ENCODE measurements around the gene TCEA2.
"Not testable (repeated sequence)": the region's sequence is repeated elsewhere in the genome, so short reads cannot be mapped to it uniquely, and the experiment has no call there.

TCEA2 gene

GRCh38 chr20:64084685-64085152, 21.7 kb downstream of the TCEA2 start:
- DNase-seq (ENCODE audit: extremely low spot score): no peak
- no peak for TF ChIP-seq FOXM1 (IDR thresholded peaks at IDR 0.05; ENCODE audit: borderline replicate concordance)
- ChIA-PET CTCF (interaction anchor here (0.7 to 1.7 kb wide), 2 partner anchors 15 to 35 kb away, joined by 3 to 12 read pairs; no protein-coding TSS in a partner anchor), POLR2A (interaction anchor here (1.5 to 1.6 kb wide), 2 partner anchors 31 to 104 kb away, joined by 4 read pairs; partner anchors contain the start of gene PRPF6)

DNA sequence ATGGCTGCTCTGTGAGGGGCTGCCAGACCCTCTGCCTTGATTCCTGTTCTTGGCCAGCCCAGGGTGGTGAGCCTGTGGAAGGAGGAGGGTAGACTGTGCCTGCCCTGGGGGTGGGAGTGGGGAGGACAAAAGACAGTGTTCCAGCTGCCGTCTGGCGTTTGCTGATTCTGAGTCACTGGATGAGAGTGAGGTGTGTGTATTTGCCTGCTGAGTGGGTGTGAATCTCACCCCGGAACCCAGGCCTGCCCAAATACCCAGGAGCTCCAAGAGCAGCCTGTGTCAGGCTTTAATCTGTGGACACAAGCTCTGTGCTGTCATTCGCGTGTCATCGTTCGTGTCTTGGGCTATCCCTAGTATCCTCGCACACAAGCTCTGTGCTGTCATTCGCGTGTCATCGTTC, 23.8 kb downstream of the TCEA2 start:
- ChIA-PET POLR2A (no interaction called here), CTCF (no interaction called here)
- TF ChIP-seq BHLHE40 (IDR thresholded peaks at IDR 0.05; ENCODE audit: borderline replicate concordance): no peak
- no peak for TF ChIP-seq ZNF384 (IDR thresholded peaks at IDR 0.05)
- no peak for TF ChIP-seq CTBP1 (IDR thresholded peaks at IDR 0.05; ENCODE audit: borderline replicate concordance)
- TF ChIP-seq ELF4 (IDR thresholded peaks at IDR 0.05): no peak
- TF ChIP-seq PKNOX1 (IDR thresholded peaks at IDR 0.05): no peak
- TF ChIP-seq SUZ12 (IDR thresholded peaks at IDR 0.05): no peak
- no peak for TF ChIP-seq SP1 (IDR thresholded peaks at IDR 0.05)
- TF ChIP-seq L3MBTL2 (conservative IDR thresholded peaks at IDR 0.05): no peak
- TF ChIP-seq TARDBP (IDR thresholded peaks at IDR 0.05): no peak
- TF ChIP-seq FOXK2 (IDR thresholded peaks at IDR 0.05): no peak
- no peak for TF ChIP-seq ARNT (IDR thresholded peaks at IDR 0.05)
- no peak for TF ChIP-seq FOXM1 (IDR thresholded peaks at IDR 0.05; ENCODE audit: borderline replicate concordance)
- DNase-seq (ENCODE audit: extremely low spot score): no peak

- DNase-seq (ENCODE audit: extremely low spot score); CTCF ChIA-PET; POLR2A ChIA-PET: not testable (repeated sequence)
Observed at GRCh38 chr20:64087226-64087825, 24.3 kb downstream of the TCEA2 start.

GRCh38 chr20:64088586-64088985, 25.6 kb downstream of the TCEA2 start:
- DNase-seq (ENCODE audit: extremely low spot score); POLR2A ChIA-PET; CTCF ChIA-PET: not testable (repeated sequence)

GRCh38 chr20:64090165-64090564, 27.2 kb downstream of the TCEA2 start:
- TF ChIP-seq ELF4 (IDR thresholded peaks at IDR 0.05) (no peak), FOXK2 (IDR thresholded peaks at IDR 0.05) (no peak), FOXA1 (IDR thresholded peaks at IDR 0.05) (no peak), FOXM1 (IDR thresholded peaks at IDR 0.05; ENCODE audit: borderline replicate concordance) (no peak), TARDBP (IDR thresholded peaks at IDR 0.05) (no peak), CTBP1 (IDR thresholded peaks at IDR 0.05; ENCODE audit: borderline replicate concordance) (no peak), L3MBTL2 (conservative IDR thresholded peaks at IDR 0.05) (no peak), SUZ12 (IDR thresholded peaks at IDR 0.05) (no peak), BHLHE40 (IDR thresholded peaks at IDR 0.05; ENCODE audit: borderline replicate concordance) (no peak), PKNOX1 (IDR thresholded peaks at IDR 0.05) (no peak), NFRKB (IDR thresholded peaks at IDR 0.05) (no peak), SP1 (IDR thresholded peaks at IDR 0.05) (no peak), ARNT (IDR thresholded peaks at IDR 0.05) (no peak), LEF1 (IDR thresholded peaks at IDR 0.05; ENCODE audit: borderline replicate concordance) (no peak), ZNF384 (IDR thresholded peaks at IDR 0.05) (no peak), HDGF (IDR thresholded peaks at IDR 0.05; ENCODE audit: borderline replicate concordance) (no peak)
- CTCF ChIA-PET: no interaction called here
- POLR2A ChIA-PET: no interaction called here
- peak; percentile 39 for DNase-seq (ENCODE audit: extremely low spot score)

GRCh38 chr20:64091340-64091739, 28.3 kb downstream of the TCEA2 start:
- no peak for DNase-seq (ENCODE audit: extremely low spot score)
- ChIA-PET CTCF (no interaction called here), POLR2A (no interaction called here)
- TF ChIP-seq ZNF384 (IDR thresholded peaks at IDR 0.05) (no peak), LEF1 (IDR thresholded peaks at IDR 0.05; ENCODE audit: borderline replicate concordance) (no peak), SUZ12 (IDR thresholded peaks at IDR 0.05) (no peak), ARNT (IDR thresholded peaks at IDR 0.05) (no peak), TARDBP (IDR thresholded peaks at IDR 0.05) (no peak), FOXA1 (IDR thresholded peaks at IDR 0.05) (no peak)

DNA sequence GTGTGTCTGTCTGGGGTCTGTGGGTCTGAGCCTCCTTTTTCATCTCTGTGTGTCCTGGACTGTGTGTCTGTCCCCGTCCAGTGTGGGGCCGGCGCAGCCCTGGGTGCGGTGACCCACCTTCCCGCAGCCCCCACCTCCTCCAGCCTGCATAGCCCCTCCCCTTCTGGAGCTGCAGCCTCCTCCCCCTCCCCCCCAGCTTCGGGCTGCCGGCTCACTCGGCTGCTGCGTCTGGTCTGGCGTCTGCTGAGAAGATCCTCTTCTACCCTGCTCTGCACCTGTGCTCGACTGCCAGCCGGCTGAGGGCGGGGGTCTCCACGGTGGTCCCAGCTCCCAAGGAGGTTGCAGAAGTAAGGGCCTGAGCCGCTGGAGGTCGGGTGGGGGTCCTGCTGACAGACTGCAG, 28.8 kb downstream of the TCEA2 start:
- DNase-seq (ENCODE audit: extremely low spot score): no peak
- no peak for TF ChIP-seq PKNOX1 (IDR thresholded peaks at IDR 0.05)
- no peak for TF ChIP-seq LEF1 (IDR thresholded peaks at IDR 0.05; ENCODE audit: borderline replicate concordance)
- ChIA-PET CTCF (no interaction called here), POLR2A (no interaction called here)

Measured in HEK293T (cell line).